Testis (tissue), 2 donors: ENCODE data around the gene ACAA1.

ENCODE experiments used
- POLR2A ChIP-seq: fragments of 450-650 bp; IDR thresholded peaks from one replicate; pipeline ENCODE4 v1.6.1; 2017; ENCODE audit warnings: antibody characterized with exemption, mild to moderate bottlenecking, moderate library complexity
- TF ChIP-seq, protein P1 (sequence below), 3 experiments: fragments of 450-650 bp in 2 of 3; fragments of 200-600 bp in 1 of 3; sonication (generic) in 1 of 3; IDR thresholded peaks; one replicate each; pipeline ENCODE4 v1.5.1; 2016 to 2019; ENCODE audit warnings: antibody characterized with exemption in 3 of 3, mild to moderate bottlenecking in 2 of 3, moderate library complexity in 1 of 3

DNA sequence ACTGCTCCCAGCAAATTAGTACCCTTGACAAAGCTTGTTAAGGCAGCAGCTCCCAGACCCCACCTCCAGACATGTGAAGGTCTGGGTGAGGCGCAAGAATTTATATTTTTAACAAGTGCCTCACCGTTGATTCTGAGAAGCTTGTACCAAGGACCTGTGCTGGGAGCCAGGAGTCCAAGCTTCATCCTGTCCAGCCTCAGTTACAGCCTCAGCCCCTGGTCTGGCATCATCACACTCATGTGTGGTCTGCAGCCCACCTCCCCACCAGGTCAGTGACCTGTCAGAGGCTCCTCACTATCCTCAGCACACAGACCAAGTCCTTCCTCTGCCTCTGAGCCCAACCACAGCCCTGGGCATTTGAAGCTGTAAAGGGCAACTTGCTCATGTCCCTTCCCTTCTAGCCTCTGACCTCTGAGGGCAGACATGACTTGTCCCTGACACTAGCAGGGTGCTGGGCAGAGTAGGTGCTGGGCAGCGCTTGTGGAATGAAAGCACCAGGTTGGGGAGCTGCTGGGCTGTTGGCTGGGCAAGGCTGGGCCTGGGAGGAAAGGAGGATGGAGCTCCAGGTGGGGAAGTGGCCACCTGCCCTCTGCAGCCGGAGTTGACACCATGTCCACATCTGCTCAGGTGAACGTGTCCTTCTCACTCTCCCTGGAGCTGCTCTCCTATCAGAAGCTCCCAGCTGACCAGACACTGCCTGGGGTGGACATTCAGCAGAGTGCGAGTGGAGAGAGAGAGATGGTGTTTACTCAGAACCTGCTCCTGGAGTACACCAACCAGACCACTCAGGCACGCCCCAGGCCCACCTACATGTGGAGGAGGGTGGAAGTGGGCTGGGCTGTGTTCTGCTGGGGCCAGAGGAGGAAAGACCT lies 16.9 kb downstream of the ACAA1 start:
- TF ChIP-seq, protein P1, sequence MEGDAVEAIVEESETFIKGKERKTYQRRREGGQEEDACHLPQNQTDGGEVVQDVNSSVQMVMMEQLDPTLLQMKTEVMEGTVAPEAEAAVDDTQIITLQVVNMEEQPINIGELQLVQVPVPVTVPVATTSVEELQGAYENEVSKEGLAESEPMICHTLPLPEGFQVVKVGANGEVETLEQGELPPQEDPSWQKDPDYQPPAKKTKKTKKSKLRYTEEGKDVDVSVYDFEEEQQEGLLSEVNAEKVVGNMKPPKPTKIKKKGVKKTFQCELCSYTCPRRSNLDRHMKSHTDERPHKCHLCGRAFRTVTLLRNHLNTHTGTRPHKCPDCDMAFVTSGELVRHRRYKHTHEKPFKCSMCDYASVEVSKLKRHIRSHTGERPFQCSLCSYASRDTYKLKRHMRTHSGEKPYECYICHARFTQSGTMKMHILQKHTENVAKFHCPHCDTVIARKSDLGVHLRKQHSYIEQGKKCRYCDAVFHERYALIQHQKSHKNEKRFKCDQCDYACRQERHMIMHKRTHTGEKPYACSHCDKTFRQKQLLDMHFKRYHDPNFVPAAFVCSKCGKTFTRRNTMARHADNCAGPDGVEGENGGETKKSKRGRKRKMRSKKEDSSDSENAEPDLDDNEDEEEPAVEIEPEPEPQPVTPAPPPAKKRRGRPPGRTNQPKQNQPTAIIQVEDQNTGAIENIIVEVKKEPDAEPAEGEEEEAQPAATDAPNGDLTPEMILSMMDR (IDR thresholded peaks at IDR 0.05): no peak
- no peak for TF ChIP-seq POLR2A
